H1 (cell line): ENCODE results near the gene SON. TPM values are rescaled to one million over a fixed set of nuclear protein-coding genes. Genes with fewer than 3 reads are reported as not detected.

Source experiments
- CTCF ChIA-PET: fragments of 300-600 bp; sonication (Branson Sonifier 250); formaldehyde crosslinking; loops from one replicate; lab custom pipeline; 2021; ENCODE audit not compliant: partially characterized antibody; lab: Charles Lee
- POLR2A ChIA-PET: fragments of 300-600 bp; sonication (Branson Sonifier 250); formaldehyde crosslinking; loops from one replicate; lab custom pipeline; 2021; ENCODE audit warnings: inconsistent platforms; ENCODE audit not compliant: partially characterized antibody; lab: Charles Lee
- DNase-seq, 2 experiments: peaks; one replicate each; pipeline versions ENCODE4 v3.0.0 to v3.0.0-alpha.2; 2010 to 2022; ENCODE audit warnings: low spot score in 2 of 2, low read depth in 1 of 2, mixed read lengths in 1 of 2
- FAIRE-seq: peaks from 2 replicates; lab custom pipeline; 2011; peaks lifted over from hg19 to GRCh38; lab: Jason Lieb, UNC
- H2AFZ ChIP-seq: 2 replicates; pipeline ENCODE4 v1.8.1; 2012; ENCODE audit warnings: low read length, inconsistent platforms
- H2AK5ac ChIP-seq: 2 replicates; pipeline ENCODE4 v1.6.1; 2013; ENCODE audit warnings: low read depth, low read length
- H2BK120ac ChIP-seq: replicated peaks from 2 replicates; pipeline ENCODE3; 2013; ENCODE audit warnings: low read depth, low read length, inconsistent platforms
- H2BK12ac ChIP-seq: 2 replicates; pipeline ENCODE4 v1.6.1; 2013; ENCODE audit warnings: low read depth, low read length
- H2BK15ac ChIP-seq: 2 replicates; pipeline ENCODE4 v1.6.1; 2013; ENCODE audit warnings: low read length
- H2BK20ac ChIP-seq: 2 replicates; pipeline ENCODE4 v1.6.1; 2013; ENCODE audit warnings: low read length
- H2BK5ac ChIP-seq: 2 replicates; pipeline ENCODE4 v1.6.1; 2013; ENCODE audit warnings: low read depth, low read length
- H3K14ac ChIP-seq: 2 replicates; pipeline ENCODE4 v1.6.1; 2013; ENCODE audit warnings: inconsistent platforms; ENCODE audit not compliant: insufficient read length
- H3K18ac ChIP-seq: 2 replicates; pipeline ENCODE4 v1.6.1; 2013; ENCODE audit warnings: low read length; ENCODE audit errors: extremely low read depth
- H3K23ac ChIP-seq: 2 replicates; pipeline ENCODE4 v1.6.1; 2013; ENCODE audit warnings: inconsistent platforms; ENCODE audit not compliant: insufficient read length
- H3K23me2 ChIP-seq: 2 replicates; pipeline ENCODE4 v1.6.1; 2013; ENCODE audit warnings: low read depth, low read length
- H3K27ac ChIP-seq: 2 replicates; pipeline ENCODE4 v1.6.1; 2011; ENCODE audit warnings: low read depth, low read length, inconsistent platforms
- H3K27me3 ChIP-seq, 4 experiments: replicated peaks in 1 of 4; 1 replicate in 1 of 4; 2 replicates in 3 of 4; pipeline versions ENCODE4 v1.6.1 to v1.8.1; 2011 to 2013; ENCODE audit warnings: low read length in 3 of 4, mild to moderate bottlenecking in 3 of 4, inconsistent platforms in 2 of 4, mixed read lengths in 2 of 4, moderate library complexity in 1 of 4; ENCODE audit not compliant: control insufficient read depth in 3 of 4, insufficient read depth in 3 of 4; ENCODE audit errors: extremely low read depth in 1 of 4
- H3K36me3 ChIP-seq, 4 experiments: 2 replicates each; pipeline versions ENCODE4 v1.6.1 to v1.8.1; 2011 to 2013; ENCODE audit warnings: mild to moderate bottlenecking in 4 of 4, low read length in 3 of 4, moderate library complexity in 2 of 4, control low read depth in 1 of 4, inconsistent platforms in 1 of 4; ENCODE audit not compliant: insufficient read depth in 4 of 4, control insufficient read depth in 2 of 4
- H3K4ac ChIP-seq: replicated peaks from 2 replicates; pipeline ENCODE3; 2013; ENCODE audit warnings: low read length, low read depth, mixed read lengths, inconsistent platforms; ENCODE audit not compliant: insufficient read length
- H3K4me1 ChIP-seq, 4 experiments: replicated peaks in 1 of 4; 1 replicate in 1 of 4; 2 replicates in 3 of 4; pipeline versions ENCODE4 v1.6.1 to v1.8.1; 2011 to 2013; ENCODE audit warnings: low read length in 3 of 4, inconsistent platforms in 2 of 4, mixed read lengths in 1 of 4; ENCODE audit not compliant: insufficient read depth in 4 of 4, control insufficient read depth in 3 of 4
- H3K4me2 ChIP-seq, 2 experiments: 2 replicates each; pipeline versions ENCODE4 v1.6.1 to v1.8.1; 2011 to 2013; ENCODE audit warnings: low read depth in 2 of 2, low read length in 2 of 2, control low read depth in 1 of 2, inconsistent platforms in 1 of 2, mild to moderate bottlenecking in 1 of 2; ENCODE audit not compliant: insufficient read depth in 1 of 2
- H3K4me3 ChIP-seq, 4 experiments: fragments of 200-600, 300-600 bp in 1 of 4; sonication (generic), shearing (Covaris generic), sonication (Bioruptor Twin) in 1 of 4; 2 replicates each; pipeline versions ENCODE4 v1.5.1 to v1.8.1; 2011 to 2016; ENCODE audit warnings: low read length in 4 of 4, low read depth in 3 of 4, control low read depth in 2 of 4, inconsistent platforms in 2 of 4, mild to moderate bottlenecking in 2 of 4, mixed read lengths in 1 of 4, moderate library complexity in 1 of 4; ENCODE audit not compliant: insufficient read depth in 2 of 4; ENCODE audit errors: extremely low read depth in 1 of 4
- H3K56ac ChIP-seq: replicated peaks from 2 replicates; pipeline ENCODE3; 2013; ENCODE audit warnings: low read depth, mild to moderate bottlenecking, mixed read lengths, low read length, inconsistent platforms; ENCODE audit not compliant: insufficient read length
- H3K79me1 ChIP-seq: 2 replicates; pipeline ENCODE4 v1.6.1; 2013; ENCODE audit warnings: low read depth, low read length, control low read depth
- H3K79me2 ChIP-seq, 2 experiments: 2 replicates each; pipeline versions ENCODE4 v1.6.1 to v1.8.1; 2012 to 2013; ENCODE audit warnings: low read length in 2 of 2, mild to moderate bottlenecking in 2 of 2, inconsistent platforms in 1 of 2; ENCODE audit not compliant: insufficient read depth in 2 of 2, control insufficient read depth in 1 of 2
- H3K9ac ChIP-seq, 4 experiments: replicated peaks in 1 of 4; 1 replicate in 1 of 4; 2 replicates in 3 of 4; pipeline versions ENCODE4 v1.6.1 to v1.8.1; 2011 to 2013; ENCODE audit warnings: low read depth in 3 of 4, low read length in 3 of 4, control low read depth in 2 of 4, mild to moderate bottlenecking in 2 of 4, moderate library complexity in 2 of 4, inconsistent platforms in 1 of 4; ENCODE audit errors: extremely low read depth in 1 of 4
- H3K9me3 ChIP-seq, 2 experiments: 2 replicates each; pipeline versions ENCODE4 v1.6.1 to v1.8.1; 2012 to 2013; ENCODE audit warnings: mild to moderate bottlenecking in 2 of 2, moderate library complexity in 2 of 2, control low read depth in 1 of 2, inconsistent platforms in 1 of 2, low read depth in 1 of 2, low read length in 1 of 2, mixed read lengths in 1 of 2; ENCODE audit not compliant: insufficient read depth in 2 of 2
- H4K20me1 ChIP-seq, 2 experiments: replicated peaks in 1 of 2; 2 replicates each; pipeline versions ENCODE3 to v1.8.1; 2011 to 2013; ENCODE audit warnings: inconsistent platforms in 2 of 2, low read length in 2 of 2, mild to moderate bottlenecking in 1 of 2; ENCODE audit not compliant: insufficient read depth in 2 of 2, control insufficient read depth in 1 of 2
- H4K5ac ChIP-seq: 2 replicates; pipeline ENCODE4 v1.6.1; 2013; ENCODE audit warnings: low read length, low read depth, mixed read lengths, inconsistent platforms; ENCODE audit not compliant: insufficient read length
- H4K8ac ChIP-seq: 2 replicates; pipeline ENCODE4 v1.8.0; 2013; ENCODE audit warnings: mild to moderate bottlenecking, moderate library complexity, low read length, inconsistent platforms; ENCODE audit not compliant: insufficient read depth; ENCODE audit errors: extremely low read depth
- H4K91ac ChIP-seq: replicated peaks from 2 replicates; pipeline ENCODE3; 2013; ENCODE audit warnings: low read length, mixed read lengths, inconsistent platforms; ENCODE audit not compliant: insufficient read length
- CBX5 ChIP-seq: fragments of 300-800, 300-1000 bp; sonication (generic); IDR thresholded peaks from 2 replicates; pipeline ENCODE4 v1.7.1; 2016; ENCODE audit warnings: antibody characterized with exemption, low read length, low read depth
- CBX8 ChIP-seq: fragments of 300-800, 300-1000 bp; sonication (generic); IDR thresholded peaks from 2 replicates; pipeline ENCODE4 v1.7.1; 2016; ENCODE audit warnings: low read depth, low read length, borderline replicate concordance
- EZH2 ChIP-seq: fragments of 200-600 bp; sonication (generic); IDR thresholded peaks from 2 replicates; pipeline ENCODE4 v1.7.1; 2012; ENCODE audit warnings: low read depth, mild to moderate bottlenecking, moderate library complexity, low read length, inconsistent platforms; ENCODE audit not compliant: severe bottlenecking
- POU5F1 ChIP-seq: IDR thresholded peaks from 2 replicates; pipeline ENCODE4 v1.6.1; 2011; ENCODE audit warnings: low read depth, mild to moderate bottlenecking, low read length, moderate library complexity
- WGBS, 2 experiments: shearing (Covaris generic) in 1 of 2; methylation state at CpG; one replicate each; pipeline versions ENCODE4 v1.1.6 to v1.1.7; 2013 to 2015; ENCODE audit warnings: low lambda C conversion rate in 2 of 2, mixed read lengths in 2 of 2, inconsistent platforms in 1 of 2, low coverage in 1 of 2, missing lambda C conversion rate in 1 of 2; ENCODE audit not compliant: insufficient replicate concordance in 2 of 2, insufficient coverage in 1 of 2, insufficient read length in 1 of 2; ENCODE audit errors: extremely low coverage in 1 of 2, missing lambda C conversion rate in 1 of 2; 5-methylcytosine and 5-hydroxymethylcytosine counted together
- polyA plus RNA-seq, 7 experiments: library from polyadenylated mRNA; depleted of rRNA in 3 of 7; stranded (reverse) in 5 of 7; unstranded in 2 of 7; fragments of >200 nt in 5 of 7; fragments of 200-250 nt in 2 of 7; gene quantifications; 1 replicate in 5 of 7; 2 replicates in 1 of 7; 4 replicates in 1 of 7; pipeline versions ENCODE4 v1.2.1 to v1.2.3, GENCODE V29; 2011 to 2013; ENCODE audit warnings: missing spikeins in 2 of 7, mixed read lengths in 2 of 7
- total RNA-seq: library from RNA; stranded (reverse); fragmentation: NEBNext Ultra II Directional; extraction: Animal tissue kit (Norgen Biotek cat#: 25700); gene quantifications from 2 replicates; pipeline ENCODE4 v1.2.1, GENCODE V29; 2021
- TF ChIP-seq, protein P1 (sequence below): IDR thresholded peaks from 2 replicates; pipeline ENCODE4 v1.6.1; 2012; ENCODE audit warnings: low read length, inconsistent platforms

SON gene
- total and polyA plus RNA-seq, 2 of the 8 experiments (the other 6 are each of a cell fraction or from before 2014, with no cell fraction given), result 122 to 274 TPM

DNA sequence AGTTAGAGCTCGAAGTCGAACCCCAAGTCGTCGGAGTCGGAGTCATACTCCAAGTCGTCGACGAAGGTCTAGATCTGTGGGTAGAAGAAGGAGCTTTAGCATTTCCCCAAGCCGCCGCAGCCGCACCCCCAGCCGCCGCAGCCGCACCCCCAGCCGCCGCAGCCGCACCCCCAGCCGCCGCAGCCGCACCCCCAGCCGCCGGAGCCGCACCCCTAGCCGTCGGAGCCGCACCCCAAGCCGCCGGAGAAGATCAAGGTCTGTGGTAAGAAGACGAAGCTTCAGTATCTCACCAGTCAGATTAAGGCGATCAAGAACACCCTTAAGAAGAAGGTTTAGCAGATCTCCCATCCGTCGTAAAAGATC, 12.1 kb downstream of the SON start:
- H3K18ac ChIP-seq, result no peak overlapping the region
- no peaks in the 10 kb centered on the region for H3K27me3 ChIP-seq
- peaks cover 50 to 96% of the 10 kb centered on the region in 2 experiments for H3K79me2 ChIP-seq
- no peak overlapping the region for H4K91ac ChIP-seq
- H3K36me3 ChIP-seq, result peaks cover 57 to 98% (median 88%) of the 10 kb centered on the region in 4 experiments
- CTCF ChIA-PET, result no interaction called here
- H2BK12ac ChIP-seq, result no peak overlapping the region
- no peak overlapping the region for H2BK15ac ChIP-seq
- H2AFZ ChIP-seq, result no peak overlapping the region
- no peak for FAIRE-seq
- no peak overlapping the region for H2BK20ac ChIP-seq
- H2BK5ac ChIP-seq, result no peak overlapping the region
- H3K9me3 ChIP-seq, result no peaks in the 10 kb centered on the region
- peaks cover 37 to 51% of the 10 kb centered on the region in 2 experiments for H4K20me1 ChIP-seq
- no peak overlapping the region for H2AK5ac ChIP-seq
- no peak overlapping the region for H3K23ac ChIP-seq
- no peak for DNase-seq
- H3K79me1 ChIP-seq, result peaks cover 16% of the 10 kb centered on the region
- H3K14ac ChIP-seq, result no peak overlapping the region
- POLR2A ChIA-PET, result interaction anchor here (0.6 to 7.4 kb wide), 6 partner anchors 12 to 118 kb away, joined by 3 to 64 read pairs (median 4); partner anchors contain the start of genes GART and SON
- H3K4me1 ChIP-seq, result no peaks in the 10 kb centered on the region
- H3K23me2 ChIP-seq, result no peaks in the 10 kb centered on the region
- no peak overlapping the region for H3K4me2 ChIP-seq
- no peak overlapping the region for H3K4me3 ChIP-seq
- no peak overlapping the region for H3K4ac ChIP-seq
- H3K27ac ChIP-seq, result no peak overlapping the region
- WGBS, 2 experiments, result 97% methylated on average over 10 of the region's 32 CpGs; no CpG with 5 or more reads in 1 of the 2 experiments
- no peak overlapping the region for H4K8ac ChIP-seq
- H2BK120ac ChIP-seq, result no peak overlapping the region
- no peak overlapping the region for H4K5ac ChIP-seq
- H3K9ac ChIP-seq, result no peak overlapping the region
- H3K56ac ChIP-seq, result no peak overlapping the region
- no peak for TF ChIP-seq CBX5
- TF ChIP-seq, protein P1, sequence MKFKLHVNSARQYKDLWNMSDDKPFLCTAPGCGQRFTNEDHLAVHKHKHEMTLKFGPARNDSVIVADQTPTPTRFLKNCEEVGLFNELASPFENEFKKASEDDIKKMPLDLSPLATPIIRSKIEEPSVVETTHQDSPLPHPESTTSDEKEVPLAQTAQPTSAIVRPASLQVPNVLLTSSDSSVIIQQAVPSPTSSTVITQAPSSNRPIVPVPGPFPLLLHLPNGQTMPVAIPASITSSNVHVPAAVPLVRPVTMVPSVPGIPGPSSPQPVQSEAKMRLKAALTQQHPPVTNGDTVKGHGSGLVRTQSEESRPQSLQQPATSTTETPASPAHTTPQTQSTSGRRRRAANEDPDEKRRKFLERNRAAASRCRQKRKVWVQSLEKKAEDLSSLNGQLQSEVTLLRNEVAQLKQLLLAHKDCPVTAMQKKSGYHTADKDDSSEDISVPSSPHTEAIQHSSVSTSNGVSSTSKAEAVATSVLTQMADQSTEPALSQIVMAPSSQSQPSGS, result no peak
- no peak for TF ChIP-seq EZH2
- no peak for TF ChIP-seq POU5F1
- no peak for TF ChIP-seq CBX8
